Measurements from ENCODE around the gene OPN1MW.
"Not testable (repeated sequence)": the region's sequence is repeated elsewhere in the genome, so short reads cannot be mapped to it uniquely, and the experiment has no call there.

DNA sequence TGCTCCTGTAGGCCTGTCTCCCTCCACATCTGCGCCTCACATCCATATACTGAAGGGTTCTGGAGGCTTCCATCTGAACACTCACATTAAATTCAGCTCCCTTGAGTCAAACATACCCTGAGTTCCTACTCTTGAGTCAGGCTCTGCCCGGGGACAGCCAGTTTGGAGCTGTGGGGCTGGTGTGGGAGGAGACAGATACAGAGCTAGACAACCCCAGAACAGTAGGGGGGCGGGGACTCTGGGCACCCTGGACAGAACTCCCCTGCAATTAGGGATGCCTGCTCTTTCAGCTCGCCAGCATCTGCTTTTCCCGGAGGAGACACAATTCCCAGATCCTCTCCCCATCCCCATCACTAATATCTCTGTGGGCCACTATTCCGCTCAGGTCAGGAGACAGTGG is 42.9 kb downstream of the OPN1MW start:
- TF ChIP-seq, protein P1, sequence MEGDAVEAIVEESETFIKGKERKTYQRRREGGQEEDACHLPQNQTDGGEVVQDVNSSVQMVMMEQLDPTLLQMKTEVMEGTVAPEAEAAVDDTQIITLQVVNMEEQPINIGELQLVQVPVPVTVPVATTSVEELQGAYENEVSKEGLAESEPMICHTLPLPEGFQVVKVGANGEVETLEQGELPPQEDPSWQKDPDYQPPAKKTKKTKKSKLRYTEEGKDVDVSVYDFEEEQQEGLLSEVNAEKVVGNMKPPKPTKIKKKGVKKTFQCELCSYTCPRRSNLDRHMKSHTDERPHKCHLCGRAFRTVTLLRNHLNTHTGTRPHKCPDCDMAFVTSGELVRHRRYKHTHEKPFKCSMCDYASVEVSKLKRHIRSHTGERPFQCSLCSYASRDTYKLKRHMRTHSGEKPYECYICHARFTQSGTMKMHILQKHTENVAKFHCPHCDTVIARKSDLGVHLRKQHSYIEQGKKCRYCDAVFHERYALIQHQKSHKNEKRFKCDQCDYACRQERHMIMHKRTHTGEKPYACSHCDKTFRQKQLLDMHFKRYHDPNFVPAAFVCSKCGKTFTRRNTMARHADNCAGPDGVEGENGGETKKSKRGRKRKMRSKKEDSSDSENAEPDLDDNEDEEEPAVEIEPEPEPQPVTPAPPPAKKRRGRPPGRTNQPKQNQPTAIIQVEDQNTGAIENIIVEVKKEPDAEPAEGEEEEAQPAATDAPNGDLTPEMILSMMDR (IDR thresholded peaks at IDR 0.05; ENCODE audit: low read length) = not testable (repeated sequence)
- not testable (repeated sequence) for TF ChIP-seq EZH2 (optimal IDR thresholded peaks at IDR 0.05; ENCODE audit: low read depth, low read length); EZH2phosphoT487 (IDR thresholded peaks at IDR 0.05; ENCODE audit: low read length)

Measured in MM.1S (cell line).